ENCODE data around the gene TKTL2.

Gene TKTL2

DNA sequence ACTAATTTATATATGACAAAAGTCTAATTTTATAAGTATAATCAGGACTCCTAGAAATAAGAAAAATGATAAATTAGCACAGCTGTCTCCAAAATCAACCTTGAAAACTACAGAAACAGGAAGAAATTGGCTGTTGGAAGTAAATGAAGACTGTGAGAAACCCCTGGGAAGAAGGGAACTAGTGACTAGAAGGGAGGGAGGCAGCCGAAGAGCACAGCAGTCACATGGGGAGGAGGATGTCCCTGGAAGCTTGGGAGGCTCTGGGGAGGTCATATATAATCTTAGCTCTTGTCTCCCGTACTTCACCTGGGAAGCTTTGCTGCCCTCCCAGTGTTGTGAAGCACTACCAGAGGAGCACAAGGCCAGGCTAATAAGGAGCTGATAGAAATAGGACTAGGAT is 12.0 kb upstream of the TKTL2 start:
- no peak overlapping the region for H3K9ac ChIP-seq (ENCODE audit: low read depth, low read length)
- H3K36me3 ChIP-seq (ENCODE audit: control insufficient read depth, insufficient read depth, low read length), result no peaks in the 10 kb centered on the region
- H3K27ac ChIP-seq (ENCODE audit: low read depth, low read length), result no peak overlapping the region
- peaks cover 5% of the 10 kb centered on the region; the same call in 1 of the 2 replicates for H3K4me1 ChIP-seq (ENCODE audit: control insufficient read depth, insufficient read depth, low read length)
- no peak overlapping the region for H3K4me3 ChIP-seq (ENCODE audit: low read depth, low read length)
- no peaks in the 10 kb centered on the region for H3K27me3 ChIP-seq (ENCODE audit: control insufficient read depth, insufficient read depth, low read length)
- H3K9me3 ChIP-seq (ENCODE audit: control insufficient read depth, insufficient read depth, low read length), result no peaks in the 10 kb centered on the region

DNA sequence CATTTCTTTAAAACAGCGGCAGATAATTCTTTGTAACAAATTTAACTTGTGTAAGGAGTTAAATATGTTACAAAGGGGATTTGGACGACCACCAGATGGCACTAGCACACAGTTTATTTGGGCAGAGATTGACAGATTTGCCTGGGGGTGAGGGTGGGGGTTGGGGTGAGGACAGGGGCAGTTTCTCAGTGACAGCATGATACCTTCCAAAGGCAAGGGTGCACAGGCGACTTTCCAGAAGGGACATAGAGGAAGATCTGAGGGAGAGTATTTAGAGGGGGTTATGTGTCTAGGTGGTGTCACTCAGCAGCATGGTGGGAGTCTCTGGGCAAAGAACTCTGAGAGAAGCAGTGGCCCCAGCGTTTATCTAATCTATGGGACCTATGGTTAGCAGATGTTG is 11.4 kb upstream of the TKTL2 start:
- Histone ChIP-seq H3K27ac (ENCODE audit: low read depth, low read length) (no peak overlapping the region), H3K9me3 (ENCODE audit: control insufficient read depth, insufficient read depth, low read length) (no peaks in the 10 kb centered on the region), H3K27me3 (ENCODE audit: control insufficient read depth, insufficient read depth, low read length) (no peaks in the 10 kb centered on the region), H3K4me1 (ENCODE audit: control insufficient read depth, insufficient read depth, low read length) (peaks cover 5% of the 10 kb centered on the region; the same call in 1 of the 2 replicates), H3K9ac (ENCODE audit: low read depth, low read length) (no peak overlapping the region), H3K4me3 (ENCODE audit: low read depth, low read length) (no peak overlapping the region), H3K36me3 (ENCODE audit: control insufficient read depth, insufficient read depth, low read length) (no peaks in the 10 kb centered on the region)

DNA sequence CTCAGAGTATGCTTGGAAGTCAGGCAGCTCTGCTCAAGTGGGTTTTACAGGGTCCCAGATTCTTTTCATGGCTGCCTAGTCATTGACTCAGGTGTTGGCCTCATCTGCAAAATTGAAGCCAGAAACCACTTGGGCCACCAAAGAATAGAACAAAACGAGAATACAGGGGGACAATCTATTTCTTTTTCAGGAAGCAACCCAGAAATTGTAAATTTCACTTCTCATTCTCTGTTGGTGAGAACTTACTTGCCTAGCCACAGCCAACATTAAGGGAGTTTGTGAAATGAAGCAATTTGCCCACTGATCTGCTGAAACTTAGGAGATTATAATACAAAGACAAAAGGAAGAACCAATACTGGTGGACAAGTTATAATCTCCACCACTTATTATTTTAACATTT is 8.6 kb upstream of the TKTL2 start:
- H3K4me1 ChIP-seq (ENCODE audit: control insufficient read depth, insufficient read depth, low read length), result peaks cover 5% of the 10 kb centered on the region; the same call in 1 of the 2 replicates
- H3K27me3 ChIP-seq (ENCODE audit: control insufficient read depth, insufficient read depth, low read length), result no peaks in the 10 kb centered on the region
- H3K27ac ChIP-seq (ENCODE audit: low read depth, low read length), result no peak overlapping the region
- no peak overlapping the region for H3K4me3 ChIP-seq (ENCODE audit: low read depth, low read length)
- H3K9ac ChIP-seq (ENCODE audit: low read depth, low read length), result no peak overlapping the region
- H3K9me3 ChIP-seq (ENCODE audit: control insufficient read depth, insufficient read depth, low read length), result no peaks in the 10 kb centered on the region
- H3K36me3 ChIP-seq (ENCODE audit: control insufficient read depth, insufficient read depth, low read length), result no peaks in the 10 kb centered on the region

DNA sequence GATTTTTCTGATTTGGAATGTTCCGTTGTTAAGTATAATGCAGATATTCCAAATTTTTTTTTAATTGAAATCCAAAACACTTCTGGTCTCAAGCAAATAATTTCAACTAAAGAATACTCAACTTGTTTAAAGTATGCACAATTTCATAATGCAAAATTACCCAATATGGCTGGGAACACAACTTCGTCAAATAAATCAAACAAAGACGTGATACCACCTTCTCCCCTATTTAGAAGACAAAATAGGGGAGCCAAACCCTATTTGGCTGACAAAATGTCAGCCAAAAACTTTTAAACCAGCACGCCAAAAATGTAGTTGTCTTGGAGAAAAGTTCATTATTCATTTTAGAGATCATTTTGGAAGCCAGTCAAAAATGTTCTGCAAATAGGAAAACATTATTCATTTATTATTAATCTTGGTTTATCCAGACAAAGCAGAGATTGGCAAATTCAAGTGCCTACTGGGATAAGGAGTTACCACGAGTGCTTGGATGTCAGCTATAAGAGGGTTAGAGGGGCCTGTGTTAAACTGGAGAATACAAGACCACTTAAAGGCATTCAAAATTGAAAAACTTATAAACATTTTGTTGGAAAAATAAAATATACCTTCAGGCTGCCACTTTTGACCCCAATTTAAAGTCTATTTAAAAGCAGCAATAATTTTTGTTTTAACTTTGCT is 3.3 kb upstream of the TKTL2 start:
- H3K27me3 ChIP-seq (ENCODE audit: control insufficient read depth, insufficient read depth, low read length), result no peaks in the 10 kb centered on the region
- no peak overlapping the region for H3K4me3 ChIP-seq (ENCODE audit: low read depth, low read length)
- no peaks in the 10 kb centered on the region for H3K4me1 ChIP-seq (ENCODE audit: control insufficient read depth, insufficient read depth, low read length)
- H3K36me3 ChIP-seq (ENCODE audit: control insufficient read depth, insufficient read depth, low read length), result no peaks in the 10 kb centered on the region
- H3K9ac ChIP-seq (ENCODE audit: low read depth, low read length), result no peak overlapping the region
- H3K27ac ChIP-seq (ENCODE audit: low read depth, low read length), result no peak overlapping the region
- no peaks in the 10 kb centered on the region for H3K9me3 ChIP-seq (ENCODE audit: control insufficient read depth, insufficient read depth, low read length)

DNA sequence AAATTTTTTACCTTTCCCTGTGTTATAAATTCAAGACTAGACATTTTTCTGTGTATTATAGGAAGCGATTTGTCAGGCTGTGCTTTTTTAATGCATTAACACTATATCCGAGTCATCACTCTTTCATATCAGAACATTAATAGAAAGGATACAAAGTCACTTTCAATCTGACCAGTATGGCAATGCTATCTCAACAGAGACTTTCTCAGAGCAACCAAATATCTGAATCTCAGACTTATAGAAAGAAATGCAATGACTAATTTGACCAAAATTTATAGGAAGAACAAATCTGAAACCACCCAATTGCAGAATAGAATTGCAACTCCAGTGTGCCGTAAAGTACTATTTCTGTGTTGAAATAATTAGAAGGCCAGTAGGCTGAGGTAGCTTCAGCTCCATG is 473 bp upstream of the TKTL2 start:
- H3K27me3 ChIP-seq (ENCODE audit: control insufficient read depth, insufficient read depth, low read length), result no peaks in the 10 kb centered on the region
- no peak overlapping the region for H3K27ac ChIP-seq (ENCODE audit: low read depth, low read length)
- H3K4me3 ChIP-seq (ENCODE audit: low read depth, low read length), result no peak overlapping the region
- no peaks in the 10 kb centered on the region for H3K4me1 ChIP-seq (ENCODE audit: control insufficient read depth, insufficient read depth, low read length)
- H3K36me3 ChIP-seq (ENCODE audit: control insufficient read depth, insufficient read depth, low read length), result no peaks in the 10 kb centered on the region
- H3K9me3 ChIP-seq (ENCODE audit: control insufficient read depth, insufficient read depth, low read length), result no peaks in the 10 kb centered on the region
- H3K9ac ChIP-seq (ENCODE audit: low read depth, low read length), result no peak overlapping the region

DNA sequence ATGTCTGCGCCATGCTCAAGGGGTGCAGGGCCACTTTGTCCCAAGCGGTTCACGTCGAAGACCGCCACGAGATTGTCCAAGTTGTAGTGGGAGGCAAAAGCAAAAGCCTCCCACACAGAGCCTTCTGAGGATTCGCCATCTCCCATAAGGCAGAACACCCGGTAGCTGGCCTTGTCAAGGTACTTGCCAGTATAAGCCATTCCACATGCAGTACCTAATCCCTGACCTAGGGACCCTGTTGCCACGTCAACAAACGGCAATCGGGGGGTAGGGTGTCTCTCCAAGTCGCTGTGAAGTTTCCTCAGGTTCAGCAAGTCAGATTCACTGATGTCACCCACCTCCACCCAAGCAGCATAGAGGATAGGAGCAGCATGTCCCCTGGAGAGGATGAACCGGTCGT is 424 bp downstream of the TKTL2 start:
- no peaks in the 10 kb centered on the region for H3K27me3 ChIP-seq (ENCODE audit: control insufficient read depth, insufficient read depth, low read length)
- no peaks in the 10 kb centered on the region for H3K4me1 ChIP-seq (ENCODE audit: control insufficient read depth, insufficient read depth, low read length)
- H3K9me3 ChIP-seq (ENCODE audit: control insufficient read depth, insufficient read depth, low read length), result no peaks in the 10 kb centered on the region
- H3K4me3 ChIP-seq (ENCODE audit: low read depth, low read length), result no peak overlapping the region
- H3K9ac ChIP-seq (ENCODE audit: low read depth, low read length), result no peak overlapping the region
- H3K36me3 ChIP-seq (ENCODE audit: control insufficient read depth, insufficient read depth, low read length), result no peaks in the 10 kb centered on the region
- H3K27ac ChIP-seq (ENCODE audit: low read depth, low read length), result no peak overlapping the region

DNA sequence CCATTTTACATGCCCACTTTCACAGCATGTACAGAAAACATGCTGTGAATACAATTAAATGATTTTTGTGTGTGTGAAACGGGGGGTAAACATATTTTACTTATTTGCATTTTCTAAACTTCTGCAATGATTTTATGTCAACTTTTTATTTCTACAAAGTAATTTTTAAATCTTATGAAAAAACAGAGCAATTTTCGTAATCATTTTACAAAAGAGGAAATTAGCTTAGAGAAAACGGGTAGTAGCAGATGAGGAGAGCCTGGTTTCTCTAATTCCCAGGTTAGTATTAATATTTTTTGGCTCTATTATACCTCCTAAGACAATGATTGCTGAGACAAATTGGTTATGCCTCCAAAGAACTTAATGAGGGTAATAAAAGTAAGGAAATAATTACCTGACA is 3.2 kb downstream of the TKTL2 start:
- no peaks in the 10 kb centered on the region for H3K27me3 ChIP-seq (ENCODE audit: control insufficient read depth, insufficient read depth, low read length)
- no peaks in the 10 kb centered on the region for H3K4me1 ChIP-seq (ENCODE audit: control insufficient read depth, insufficient read depth, low read length)
- H3K9me3 ChIP-seq (ENCODE audit: control insufficient read depth, insufficient read depth, low read length), result no peaks in the 10 kb centered on the region
- no peak overlapping the region for H3K9ac ChIP-seq (ENCODE audit: low read depth, low read length)
- H3K36me3 ChIP-seq (ENCODE audit: control insufficient read depth, insufficient read depth, low read length), result no peaks in the 10 kb centered on the region
- H3K27ac ChIP-seq (ENCODE audit: low read depth, low read length), result no peak overlapping the region
- H3K4me3 ChIP-seq (ENCODE audit: low read depth, low read length), result no peak overlapping the region

DNA sequence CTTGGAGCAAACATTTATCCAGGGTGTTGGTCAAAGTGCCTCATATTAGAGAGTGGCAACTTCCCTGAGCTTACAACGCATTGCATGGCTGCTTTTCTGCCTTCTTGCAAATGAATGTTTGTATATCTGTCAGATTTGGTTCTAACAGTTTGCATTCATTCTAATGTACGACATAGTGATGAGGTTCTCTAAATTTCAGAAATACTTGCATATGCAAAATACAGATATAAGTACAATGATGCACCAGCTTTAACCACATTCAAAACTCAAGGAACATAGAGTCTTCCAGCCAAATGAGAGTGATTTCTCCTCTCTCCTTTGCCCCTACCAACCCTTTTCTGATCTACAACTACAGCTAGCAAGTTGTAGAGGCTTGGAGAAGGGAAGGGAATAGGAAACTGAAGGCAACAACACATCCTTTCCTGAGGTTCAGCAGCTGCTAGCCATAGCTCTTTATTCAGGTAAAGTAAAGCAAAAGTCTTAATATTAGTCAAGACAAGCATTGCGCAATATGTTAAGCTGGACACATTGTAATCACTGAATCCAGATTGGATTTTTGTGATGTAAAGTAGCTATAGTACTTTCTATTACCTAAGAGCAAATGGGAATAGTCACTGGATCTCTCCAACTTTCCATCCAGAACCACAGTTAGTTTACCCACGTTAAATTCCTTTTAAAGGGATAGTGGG is 6.3 kb downstream of the TKTL2 start:
- Histone ChIP-seq H3K27ac (ENCODE audit: low read depth, low read length) (no peak overlapping the region), H3K4me3 (ENCODE audit: low read depth, low read length) (no peak overlapping the region), H3K4me1 (ENCODE audit: control insufficient read depth, insufficient read depth, low read length) (no peaks in the 10 kb centered on the region)

DNA sequence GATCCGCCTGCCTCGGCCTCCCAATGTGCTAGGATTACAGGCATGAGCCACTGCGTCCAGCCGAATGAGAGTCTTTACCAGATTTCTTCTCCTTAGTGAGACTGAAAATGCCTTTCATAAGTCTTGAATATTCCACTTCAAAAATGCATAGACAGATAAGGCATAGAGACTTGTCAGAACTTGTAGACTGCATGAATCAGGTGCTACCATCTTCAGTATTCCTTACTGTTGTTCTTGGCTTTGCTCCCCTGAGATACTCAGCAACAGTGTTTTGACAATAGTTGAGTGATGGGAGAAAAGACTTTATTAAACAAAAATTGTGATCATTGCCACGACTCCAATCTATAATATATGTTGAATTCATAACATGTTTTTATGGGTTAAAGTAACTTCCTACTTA is 11.0 kb downstream of the TKTL2 start:
- Histone ChIP-seq H3K36me3 (ENCODE audit: control insufficient read depth, insufficient read depth, low read length) (no peaks in the 10 kb centered on the region), H3K9me3 (ENCODE audit: control insufficient read depth, insufficient read depth, low read length) (no peaks in the 10 kb centered on the region), H3K9ac (ENCODE audit: low read depth, low read length) (no peak overlapping the region), H3K27ac (ENCODE audit: low read depth, low read length) (no peak overlapping the region), H3K4me1 (ENCODE audit: control insufficient read depth, insufficient read depth, low read length) (no peaks in the 10 kb centered on the region), H3K4me3 (ENCODE audit: low read depth, low read length) (no peak overlapping the region), H3K27me3 (ENCODE audit: control insufficient read depth, insufficient read depth, low read length) (no peaks in the 10 kb centered on the region)

More for the DNA sequence above, 6.3 kb downstream of the TKTL2 start:
- Histone ChIP-seq H3K36me3 (ENCODE audit: control insufficient read depth, insufficient read depth, low read length) (no peaks in the 10 kb centered on the region), H3K9ac (ENCODE audit: low read depth, low read length) (no peak overlapping the region), H3K9me3 (ENCODE audit: control insufficient read depth, insufficient read depth, low read length) (no peaks in the 10 kb centered on the region), H3K27me3 (ENCODE audit: control insufficient read depth, insufficient read depth, low read length) (no peaks in the 10 kb centered on the region)

DNA sequence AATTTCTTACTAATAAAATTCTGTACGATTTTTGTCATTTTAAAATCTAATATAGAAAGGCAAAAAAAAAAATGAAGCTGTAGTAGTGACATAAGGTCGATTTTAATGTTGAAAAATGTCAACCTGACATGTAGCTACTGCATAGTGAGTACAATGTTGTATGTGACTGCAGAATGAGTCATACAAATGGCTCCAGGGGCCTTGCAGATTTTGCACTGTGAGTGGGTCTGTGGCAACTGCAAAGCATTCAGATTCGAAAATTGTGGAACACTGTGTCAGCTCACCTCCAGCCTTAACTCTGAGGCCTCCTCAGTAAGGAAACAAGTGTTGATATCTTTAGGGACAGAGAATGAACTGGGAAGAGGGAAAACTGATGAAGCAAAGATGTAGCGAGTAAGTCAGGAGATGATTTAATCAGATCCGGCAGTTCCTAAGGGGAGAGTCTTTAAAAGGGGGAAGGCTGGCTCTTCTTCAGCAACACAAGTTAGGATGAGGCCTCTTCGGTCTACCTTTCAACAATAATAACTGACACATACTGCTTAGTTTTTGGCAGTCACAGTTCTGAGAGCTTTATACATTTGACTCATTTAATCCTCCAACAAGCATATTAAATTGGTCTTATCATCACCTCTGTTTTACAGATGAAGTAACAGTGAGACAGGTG is 24.9 kb downstream of the TKTL2 start:
- H3K27me3 ChIP-seq (ENCODE audit: control insufficient read depth, insufficient read depth, low read length), result no peaks in the 10 kb centered on the region
- no peaks in the 10 kb centered on the region for H3K4me1 ChIP-seq (ENCODE audit: control insufficient read depth, insufficient read depth, low read length)
- no peaks in the 10 kb centered on the region for H3K36me3 ChIP-seq (ENCODE audit: control insufficient read depth, insufficient read depth, low read length)
- no peak overlapping the region for H3K4me3 ChIP-seq (ENCODE audit: low read depth, low read length)
- no peak overlapping the region for H3K9ac ChIP-seq (ENCODE audit: low read depth, low read length)
- no peak overlapping the region for H3K27ac ChIP-seq (ENCODE audit: low read depth, low read length)
- no peaks in the 10 kb centered on the region for H3K9me3 ChIP-seq (ENCODE audit: control insufficient read depth, insufficient read depth, low read length)

DNA sequence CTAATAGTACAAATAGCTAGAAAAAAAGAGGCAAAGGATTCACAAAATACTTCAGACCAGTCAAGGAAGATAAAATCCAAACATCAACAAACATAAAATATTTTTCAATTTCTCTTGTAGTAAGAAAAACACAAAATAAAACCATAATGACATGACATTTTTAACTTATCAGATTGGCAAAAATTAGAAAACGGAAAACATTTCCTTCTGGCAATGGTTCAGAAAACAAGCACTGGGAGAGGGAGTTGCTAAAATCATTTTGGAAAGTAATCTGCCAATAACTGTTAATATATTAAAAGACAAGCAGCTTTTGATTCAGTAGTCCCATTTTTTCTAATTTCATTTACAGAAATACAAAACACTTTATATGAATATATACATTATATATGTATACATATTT is 26.1 kb downstream of the TKTL2 start:
- H3K9ac ChIP-seq (ENCODE audit: low read depth, low read length), result no peak overlapping the region
- H3K27ac ChIP-seq (ENCODE audit: low read depth, low read length), result no peak overlapping the region
- no peak overlapping the region for H3K4me3 ChIP-seq (ENCODE audit: low read depth, low read length)
- no peaks in the 10 kb centered on the region for H3K9me3 ChIP-seq (ENCODE audit: control insufficient read depth, insufficient read depth, low read length)
- H3K27me3 ChIP-seq (ENCODE audit: control insufficient read depth, insufficient read depth, low read length), result no peaks in the 10 kb centered on the region
- no peaks in the 10 kb centered on the region for H3K36me3 ChIP-seq (ENCODE audit: control insufficient read depth, insufficient read depth, low read length)
- H3K4me1 ChIP-seq (ENCODE audit: control insufficient read depth, insufficient read depth, low read length), result no peaks in the 10 kb centered on the region

Data from HUES48 (cell line).